HG03103 (cell line): ENCODE results near the gene EPS15.
"Not testable (repeated sequence)": the region's sequence is repeated elsewhere in the genome, so short reads cannot be mapped to it uniquely, and the experiment has no call there.

ENCODE experiments used
- ATAC-seq: cut with Tn5 transposase; IDR thresholded peaks from one replicate; pipeline ENCODE4 v1.9.1; 2021; ENCODE audit warnings: low read depth; ENCODE audit not compliant: unreplicated experiment

EPS15 gene

DNA sequence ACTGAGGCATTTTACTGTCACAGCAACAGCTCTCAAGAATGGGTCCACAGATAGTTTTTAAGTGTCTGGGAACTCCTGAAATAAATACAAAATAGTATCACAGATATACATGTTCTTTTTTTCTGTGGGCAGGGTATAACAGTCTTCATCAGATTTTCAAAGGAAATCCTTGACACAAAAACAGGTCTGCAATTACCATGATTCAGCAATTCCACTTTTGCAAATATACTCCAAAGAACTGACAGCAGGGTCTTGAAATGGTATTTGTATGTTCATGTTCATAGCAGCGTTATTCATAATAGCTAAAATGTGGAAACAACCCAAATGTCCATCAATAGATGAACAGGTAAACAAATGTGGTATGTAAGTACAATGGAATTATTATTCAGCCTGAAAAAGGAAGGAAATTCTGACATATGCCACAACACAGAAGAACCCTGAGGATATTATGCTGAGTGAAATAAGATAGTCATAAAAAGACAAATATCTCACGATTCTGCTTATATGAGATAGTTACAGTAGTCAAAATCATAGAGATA lies 85.0 kb downstream of the EPS15 start:
- ATAC-seq = no peak

DNA sequence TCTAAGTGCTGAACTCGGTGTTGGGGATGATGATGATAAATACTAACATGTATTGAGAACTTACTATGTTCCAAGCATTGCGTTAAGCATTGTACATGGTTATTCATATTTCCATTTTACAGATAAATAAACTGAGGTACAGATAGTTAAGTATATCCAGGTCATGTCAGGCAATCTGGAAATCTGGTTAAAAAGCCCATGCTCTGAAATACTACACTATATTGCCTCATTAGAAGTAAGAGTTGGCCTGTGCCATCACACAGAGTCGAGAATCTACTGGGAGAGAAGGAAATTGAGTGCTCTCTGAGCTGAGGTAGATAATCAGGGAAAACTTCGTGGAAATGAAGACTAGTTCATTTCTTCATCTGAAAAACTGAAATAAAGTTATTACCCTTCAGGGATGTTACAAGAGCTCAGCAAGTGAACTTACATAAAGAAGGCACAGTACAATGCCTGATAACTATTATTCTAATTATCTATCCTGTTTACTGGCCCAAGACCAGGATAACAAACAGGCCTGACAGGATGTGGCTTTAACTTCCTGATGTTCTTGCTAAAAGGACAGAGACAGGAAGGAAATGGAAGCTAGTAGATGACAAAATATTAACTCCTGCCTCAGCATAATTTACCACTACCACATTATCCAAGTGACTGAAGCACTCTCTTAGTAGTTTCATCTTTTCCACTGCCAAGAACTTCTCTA lies 85.6 kb downstream of the EPS15 start:
- no peak for ATAC-seq

DNA sequence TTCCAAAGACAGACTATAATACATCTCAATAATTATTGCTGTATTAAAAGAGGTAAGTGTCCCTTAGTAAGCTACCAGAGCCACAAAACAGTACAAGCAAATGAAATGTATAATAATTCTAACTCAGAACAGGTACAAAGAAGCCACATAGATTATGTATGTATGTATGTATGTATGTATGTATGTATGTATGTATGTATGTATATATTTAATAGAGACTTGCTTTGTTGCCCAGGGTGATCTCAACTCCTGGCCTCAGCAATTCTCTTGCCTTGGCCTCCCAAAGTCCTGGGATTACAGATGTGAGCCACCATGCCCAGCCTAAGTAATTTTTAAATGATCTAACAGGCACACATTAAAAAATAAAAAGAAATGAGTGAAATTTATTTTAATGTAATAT lies 86.9 kb downstream of the EPS15 start:
- ATAC-seq = no peak

DNA sequence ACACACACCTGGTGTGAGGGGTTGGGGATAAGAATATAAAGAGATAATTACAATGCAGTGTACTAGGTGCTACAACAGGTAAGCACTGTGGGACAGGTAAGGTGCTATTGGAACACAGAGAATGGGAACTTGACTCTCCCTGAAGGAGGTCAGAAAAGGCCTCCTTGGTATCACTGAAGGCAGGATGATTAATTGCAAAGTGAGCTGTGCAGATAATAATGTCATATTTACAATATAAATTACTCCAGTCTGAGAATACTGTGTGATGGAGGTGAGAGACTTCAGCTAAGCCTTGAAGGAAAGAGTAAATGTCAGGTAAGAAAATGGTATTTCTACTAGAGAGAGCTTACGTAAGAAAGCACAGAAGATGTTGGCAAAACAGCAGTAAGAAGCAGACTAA lies 91.6 kb downstream of the EPS15 start:
- ATAC-seq = no peak

DNA sequence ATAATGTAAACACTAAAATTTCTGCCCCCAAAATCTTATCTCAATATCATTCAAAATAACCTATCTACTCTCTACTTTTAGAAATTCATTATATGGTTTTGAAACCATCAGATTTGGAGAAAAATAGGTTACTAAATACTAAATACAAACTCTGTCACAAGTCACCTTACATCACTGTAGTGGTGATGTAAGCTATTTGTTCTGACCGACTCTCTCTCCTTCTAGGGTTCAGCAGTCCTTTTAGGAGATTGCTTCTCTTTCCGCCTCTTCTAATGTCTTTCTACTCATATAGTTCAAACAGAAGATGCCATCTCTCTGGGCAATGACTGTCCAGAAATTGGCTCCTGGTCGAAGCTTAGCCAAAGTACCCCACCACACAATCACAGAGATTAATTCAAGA lies 93.1 kb downstream of the EPS15 start:
- no peak for ATAC-seq

DNA sequence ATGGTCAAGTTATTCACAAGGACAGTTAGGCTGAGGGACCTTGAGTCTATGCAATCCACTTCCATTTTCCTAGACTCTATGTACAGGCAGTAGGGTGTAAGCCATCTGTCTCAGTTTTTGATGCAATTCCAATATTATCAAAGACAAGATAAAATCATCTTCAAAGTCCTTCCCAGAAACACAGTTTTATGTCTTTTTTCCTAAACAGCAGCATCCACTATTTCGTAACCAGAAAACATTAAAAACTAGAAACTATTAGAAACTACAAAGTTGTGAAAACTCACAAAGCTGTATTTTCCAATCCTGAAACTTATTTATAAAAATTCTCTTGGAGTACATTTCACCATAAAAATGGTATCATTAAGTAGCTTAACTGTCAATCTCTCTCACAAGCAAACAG lies 93.8 kb downstream of the EPS15 start:
- no peak for ATAC-seq

DNA sequence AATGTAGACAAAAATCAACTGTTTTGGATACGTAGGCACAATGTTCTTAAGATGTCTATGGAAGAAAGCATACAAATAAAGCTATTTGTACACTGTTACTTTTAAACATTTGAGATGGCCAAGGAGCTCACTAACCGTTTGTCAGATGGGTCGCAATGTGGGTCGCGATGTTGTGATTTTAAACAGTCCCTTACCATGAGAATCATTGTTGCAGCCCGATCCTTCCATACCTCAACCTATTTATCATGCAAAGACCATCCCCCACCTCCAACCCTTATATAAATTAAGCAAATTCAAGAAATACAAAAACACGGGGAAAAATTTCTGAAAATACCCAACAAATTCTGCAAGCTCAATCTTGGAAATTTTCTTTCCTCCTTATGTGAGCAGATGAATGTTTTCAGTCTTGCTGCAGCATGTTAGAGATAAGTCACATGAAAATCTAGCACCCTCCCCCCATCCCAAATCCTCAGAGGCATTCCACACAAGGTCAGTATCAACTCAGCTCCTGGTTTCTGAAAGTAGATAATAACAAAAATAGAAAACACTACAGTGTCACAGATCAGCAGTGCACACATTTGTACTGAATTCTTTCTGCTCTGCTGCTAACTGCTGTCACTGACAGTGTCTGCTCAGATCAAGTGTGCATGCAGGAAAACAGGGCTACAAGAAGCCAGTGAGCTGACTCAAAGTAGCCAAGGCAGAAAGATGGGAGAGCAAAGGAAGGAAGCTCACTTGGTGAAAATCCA lies 95.8 kb downstream of the EPS15 start:
- ATAC-seq = no peak

DNA sequence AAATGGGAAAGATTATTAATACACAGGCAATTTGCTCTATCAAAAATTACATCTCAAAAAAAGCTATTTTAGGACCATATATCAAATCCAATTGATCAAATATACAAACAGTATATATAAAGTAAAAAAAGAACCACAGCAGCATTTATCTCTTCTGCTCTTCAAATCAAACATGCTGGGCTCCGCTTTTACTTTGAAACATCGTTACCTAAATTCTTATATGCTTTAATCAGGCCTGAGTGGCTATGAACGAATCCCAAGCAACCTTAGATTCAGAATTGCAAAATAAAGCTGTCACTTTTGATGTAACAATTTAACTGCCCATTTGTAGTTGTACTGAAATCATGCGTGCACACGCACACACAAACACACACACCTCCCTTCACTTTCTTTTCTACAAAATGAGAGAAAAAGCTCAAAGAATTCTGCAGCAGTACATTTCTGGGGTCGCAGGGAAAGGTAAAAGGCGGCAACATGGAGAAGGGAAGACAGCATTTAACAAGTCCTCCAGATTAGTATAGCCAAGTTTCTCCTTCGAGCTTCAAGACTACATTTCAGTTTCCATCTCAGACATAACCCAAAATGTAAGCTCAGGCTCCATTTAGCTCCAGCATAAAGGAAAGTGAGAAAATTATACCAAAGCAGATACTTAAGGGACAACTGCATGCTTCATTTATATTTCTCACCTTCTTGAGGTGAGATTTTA lies 96.5 kb downstream of the EPS15 start:
- ATAC-seq = no peak

DNA sequence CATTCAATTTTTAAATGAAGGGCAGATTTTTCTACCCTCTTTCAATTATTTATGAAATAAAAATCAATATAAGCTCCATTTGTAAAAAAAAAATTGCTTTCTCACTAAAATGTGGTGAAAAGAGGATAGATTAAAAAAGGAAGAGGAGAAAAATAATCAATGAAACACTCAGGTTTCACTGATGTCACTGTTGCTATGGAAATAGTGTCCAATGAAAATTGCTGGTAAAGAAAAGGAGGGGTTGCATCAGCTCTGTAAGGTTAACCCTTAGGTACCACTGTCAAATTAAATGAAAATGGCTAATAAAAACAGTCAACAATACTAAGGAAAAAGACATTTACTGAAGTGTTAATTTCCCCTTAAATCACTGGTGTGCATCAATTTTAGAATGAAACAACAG lies 97.1 kb downstream of the EPS15 start:
- ATAC-seq = no peak

DNA sequence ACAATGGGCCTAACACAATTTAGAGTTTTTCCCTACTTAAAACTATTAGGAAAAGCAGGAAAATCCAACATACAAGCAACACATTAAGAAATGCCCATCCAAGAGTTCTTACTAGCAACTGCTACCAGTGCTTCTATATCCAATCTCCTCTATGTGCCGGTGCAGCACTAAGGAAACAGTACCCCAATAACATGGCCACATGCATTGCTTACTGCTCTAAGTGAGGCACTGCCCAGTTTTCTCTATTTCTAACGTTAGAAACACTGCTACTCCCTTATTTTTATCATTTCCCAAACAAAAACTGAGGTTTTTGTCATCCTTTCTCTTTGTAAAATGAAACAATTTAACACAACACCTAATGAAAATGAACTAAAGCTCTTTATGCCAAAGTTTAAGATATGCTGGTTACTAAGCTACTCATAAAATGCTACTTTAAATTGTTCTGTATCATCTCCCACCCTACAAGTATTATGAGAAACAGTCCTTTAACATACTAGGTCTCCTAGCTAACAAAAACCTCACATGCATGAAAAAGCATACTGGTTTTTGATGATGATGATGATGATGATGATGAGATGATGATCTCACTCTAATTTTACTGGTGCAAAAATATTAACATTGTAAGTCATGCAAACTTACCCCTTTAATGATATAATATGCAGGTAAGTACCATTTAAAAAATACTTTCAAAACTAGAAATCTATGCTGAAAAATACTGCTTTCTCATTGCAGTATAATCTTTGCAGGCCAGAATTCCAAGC lies 98.0 kb downstream of the EPS15 start:
- no peak for ATAC-seq

DNA sequence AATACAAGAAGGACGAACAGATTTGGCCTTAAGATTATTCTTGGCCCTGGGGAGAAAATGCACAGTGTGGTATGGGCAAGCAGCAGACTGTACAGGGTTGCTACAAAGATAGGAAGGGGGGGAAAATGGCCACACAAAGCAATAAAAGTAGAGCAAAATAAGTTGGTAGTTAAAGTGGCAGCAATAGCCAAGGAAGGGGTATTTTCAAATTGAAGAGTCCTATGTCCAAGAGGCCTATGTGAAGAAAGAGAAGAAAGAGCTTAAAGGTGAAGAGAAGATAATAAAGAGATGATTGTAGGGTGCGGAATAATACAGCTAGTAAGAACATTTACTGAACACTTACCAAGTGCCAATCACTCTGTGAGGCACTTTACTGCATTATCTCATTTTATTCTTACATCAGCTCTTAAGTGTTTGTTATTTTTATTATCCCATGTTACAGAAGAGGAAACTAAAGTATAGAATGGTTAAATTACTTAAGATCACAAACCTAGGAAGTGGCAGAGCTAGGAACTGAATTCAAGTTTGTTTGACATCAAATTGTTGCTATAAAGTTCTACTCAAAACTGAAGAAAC lies 100.6 kb downstream of the EPS15 start:
- no peak for ATAC-seq

DNA sequence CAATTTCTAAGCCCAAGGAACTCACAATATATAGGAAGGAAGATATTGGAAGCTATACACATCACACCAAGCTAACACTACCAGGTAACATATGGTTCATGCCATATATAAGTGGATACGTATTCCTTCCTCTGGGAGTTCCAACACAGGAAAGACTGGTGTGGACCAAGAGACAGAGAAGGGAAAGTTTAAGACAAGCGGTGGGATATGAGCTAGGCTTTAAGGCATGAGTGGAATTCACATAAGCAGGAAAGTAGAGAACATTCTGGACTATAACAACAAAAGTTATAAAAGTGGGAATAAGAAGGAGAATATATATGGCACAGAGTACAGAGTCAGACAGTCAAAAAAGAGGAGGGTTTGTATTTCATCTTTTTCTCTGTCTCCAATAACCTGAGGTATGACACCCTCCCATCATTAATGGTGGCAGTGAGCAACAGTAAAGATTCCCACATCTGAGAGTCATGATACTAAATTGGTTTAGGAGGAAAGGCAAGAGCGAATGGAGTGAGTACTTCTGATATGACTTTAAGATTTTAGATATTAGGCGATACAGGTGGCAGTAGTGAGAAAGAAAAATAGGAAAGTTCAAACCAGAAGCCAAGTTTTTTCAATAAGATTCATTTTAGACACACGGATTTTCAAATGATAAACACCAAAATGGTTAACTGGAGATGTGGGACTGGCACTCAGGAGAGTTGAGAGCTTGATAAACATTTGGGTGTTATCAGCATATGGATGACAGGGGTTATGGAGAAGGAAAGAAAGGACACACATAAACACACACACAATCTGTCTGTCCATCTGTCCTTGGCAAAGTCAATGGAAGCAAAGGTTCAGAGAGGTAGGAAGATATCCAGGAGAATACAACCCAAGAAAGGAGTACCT lies 101.3 kb downstream of the EPS15 start:
- ATAC-seq = no peak

DNA sequence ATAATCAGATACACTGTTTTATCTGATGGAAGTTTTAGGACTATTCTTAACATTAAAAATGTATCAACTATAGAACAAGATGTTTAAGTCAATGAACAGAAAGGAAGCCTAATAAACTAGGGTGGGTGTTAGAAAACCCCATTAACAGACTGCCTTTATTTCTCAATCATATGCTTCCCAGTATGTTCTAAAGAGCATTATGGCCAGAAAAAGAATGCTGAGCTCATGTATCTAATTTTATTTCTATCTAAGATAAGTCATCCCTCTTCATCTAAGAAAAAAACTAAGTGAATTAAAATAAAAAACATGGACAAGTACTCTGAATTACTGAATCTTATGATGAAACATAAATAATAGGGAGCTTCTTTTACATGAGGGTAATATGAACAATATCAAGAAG lies 102.2 kb downstream of the EPS15 start:
- ATAC-seq = no peak

DNA sequence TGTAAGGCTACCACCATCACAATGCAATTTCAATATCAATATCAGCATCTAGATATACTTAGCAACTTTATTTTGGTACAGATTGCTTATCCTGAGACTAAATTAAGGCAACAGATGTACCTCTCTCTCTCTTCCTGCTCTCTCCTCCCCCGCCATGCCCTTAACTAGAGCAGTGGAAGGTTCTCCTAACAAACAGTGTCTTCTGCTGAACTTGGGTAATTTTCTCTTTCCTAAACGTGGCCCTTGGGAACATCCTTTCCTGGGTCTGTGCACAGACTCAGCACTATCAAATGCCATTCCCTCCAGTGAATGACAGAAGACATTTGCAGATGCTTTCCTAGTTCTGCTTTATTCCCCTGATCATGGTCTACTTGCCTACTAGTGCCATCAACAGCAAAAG lies 103.1 kb downstream of the EPS15 start:
- no peak for ATAC-seq

DNA sequence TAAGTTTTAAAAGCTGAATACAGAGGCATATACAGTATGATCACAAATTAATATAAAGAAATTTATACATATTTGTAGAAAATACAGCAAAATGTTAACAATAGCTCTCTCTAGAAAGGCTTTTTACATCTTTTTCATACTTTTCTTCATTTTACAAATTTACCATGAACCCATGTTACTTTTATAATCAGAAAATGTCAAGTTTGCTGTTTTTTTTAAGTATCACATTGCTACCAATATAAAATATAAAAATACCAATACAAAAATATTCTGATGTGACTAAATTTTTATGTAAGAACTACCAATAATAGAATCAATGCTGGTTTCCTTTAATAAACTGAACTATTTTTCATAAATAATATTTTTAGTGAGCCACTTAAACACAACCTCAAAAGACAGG lies 104.3 kb downstream of the EPS15 start:
- no peak for ATAC-seq

DNA sequence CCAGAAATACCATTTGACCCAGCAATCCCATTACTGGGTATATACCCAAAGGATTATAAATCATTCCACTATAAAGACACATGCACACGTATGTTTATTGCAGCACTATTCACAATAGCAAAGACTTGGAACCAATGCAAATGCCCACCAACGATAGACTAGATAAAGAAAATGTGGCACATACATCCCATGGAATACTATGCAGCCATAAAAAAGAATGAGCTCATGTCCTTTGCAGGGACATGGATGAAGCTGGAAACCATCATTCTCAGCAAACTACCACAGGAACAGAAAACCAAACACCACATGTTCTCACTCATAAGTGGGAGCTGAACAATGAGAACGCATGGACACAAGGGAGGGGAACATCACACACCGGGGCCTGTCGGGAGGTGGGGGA lies 107.2 kb downstream of the EPS15 start:
- not testable (repeated sequence) for ATAC-seq

DNA sequence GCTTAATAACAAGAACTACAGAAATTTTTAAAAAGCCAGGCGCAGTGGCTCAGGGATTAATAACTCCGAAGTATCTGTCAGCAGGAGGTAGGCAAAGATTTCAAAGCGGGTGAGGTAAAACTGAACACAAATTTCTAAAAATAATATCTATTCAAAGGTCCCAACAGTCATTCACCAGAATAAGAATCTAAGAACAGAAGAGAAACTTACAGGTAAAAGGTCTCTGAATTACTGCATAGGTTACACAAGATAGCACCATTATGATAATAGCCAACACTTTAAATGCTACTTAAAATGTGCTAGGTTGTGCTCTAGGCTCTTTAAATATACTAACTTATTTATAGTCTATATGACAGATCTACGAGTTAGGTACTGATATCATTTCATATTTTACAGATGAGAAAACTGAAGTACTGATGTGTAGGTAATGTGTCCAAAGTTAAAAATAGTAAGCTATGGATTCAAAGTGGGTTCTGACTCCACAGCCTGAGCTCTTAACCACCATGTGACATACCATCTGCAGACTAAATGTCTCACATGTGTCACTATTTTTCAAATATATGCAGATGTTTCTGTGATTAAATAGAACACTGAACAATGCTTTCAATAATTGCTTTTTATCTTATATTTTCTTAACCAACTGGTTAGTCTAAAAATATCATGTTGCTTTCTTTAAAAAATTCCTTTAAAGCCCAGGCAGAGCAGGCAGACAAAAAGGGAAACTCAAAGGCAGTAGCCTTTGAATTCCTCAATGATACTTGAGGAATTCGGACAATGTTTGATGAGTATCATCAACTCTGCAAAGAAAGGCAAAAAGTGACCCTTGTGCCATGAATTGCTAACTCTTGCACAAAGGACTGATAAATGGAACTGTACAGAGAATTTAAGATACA lies 108.3 kb downstream of the EPS15 start:
- no peak for ATAC-seq

DNA sequence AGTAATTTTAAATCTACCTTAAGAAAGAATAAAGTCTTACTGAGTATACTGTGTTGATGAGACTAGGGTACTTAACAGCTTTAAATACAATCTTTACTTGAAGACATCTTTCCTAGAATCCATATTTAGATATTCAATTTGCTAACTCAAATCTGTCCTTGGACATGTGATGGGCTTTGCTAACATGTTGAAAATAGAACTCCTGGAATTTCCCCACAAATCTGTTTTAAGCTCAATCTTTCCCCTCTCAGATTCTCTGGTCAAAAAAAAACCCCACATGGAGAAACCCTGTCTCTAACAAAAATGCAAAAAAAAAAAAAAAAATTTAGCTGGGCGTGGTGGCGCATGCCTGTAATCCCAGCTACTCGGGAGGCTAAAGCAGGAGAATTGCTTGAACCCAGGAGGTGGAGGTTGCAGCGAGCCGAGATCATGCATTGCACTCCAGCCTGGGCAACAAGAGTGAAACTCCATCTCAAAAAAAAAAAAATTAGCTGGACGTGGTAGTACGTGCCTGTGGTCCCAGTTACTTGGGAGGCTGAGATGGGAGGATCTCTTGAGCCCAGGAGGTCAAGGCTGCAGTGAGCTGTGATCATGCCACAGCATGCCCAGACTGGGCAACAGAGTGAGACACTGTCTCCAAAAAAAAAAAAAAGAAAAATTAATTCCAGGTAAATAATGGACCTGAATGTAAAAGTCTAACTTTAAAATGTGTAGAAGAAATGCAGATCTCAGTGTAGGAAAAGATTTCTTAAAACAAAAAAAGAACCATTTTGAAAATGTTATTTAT lies 109.1 kb downstream of the EPS15 start:
- ATAC-seq = not testable (repeated sequence)
